ENCODE measurements around the gene SLC44A3. TPM values are rescaled to one million over a fixed set of nuclear protein-coding genes. Genes with fewer than 3 reads are reported as not detected.
A peak's percentile ranks its signal among the peaks of the same experiment; 100 is the strongest.
"Not testable (repeated sequence)": the region's sequence is repeated elsewhere in the genome, so short reads cannot be mapped to it uniquely, and the experiment has no call there.

Gene SLC44A3
- total RNA-seq, 1 donor: not detected

GRCh38 chr1:94832931-94833585 is 12.9 kb downstream of the SLC44A3 start:
- no peak for DNase-seq (ENCODE audit: low read depth in 2 of 3, low spot score in 2 of 3)

GRCh38 chr1:94836891-94837290 is 16.7 kb downstream of the SLC44A3 start:
- DNase-seq (ENCODE audit: low read depth in 2 of 3, low spot score in 2 of 3): no peak

GRCh38 chr1:94840381-94840780 is 20.2 kb downstream of the SLC44A3 start:
- DNase-seq (ENCODE audit: low read depth in 2 of 3, low spot score in 2 of 3): not testable (repeated sequence)

- no peak for DNase-seq (ENCODE audit: low read depth in 2 of 3, low spot score in 2 of 3)
Measured at GRCh38 chr1:94840808-94841207, 20.7 kb downstream of the SLC44A3 start.

- no peak for DNase-seq (ENCODE audit: low read depth in 2 of 3, low spot score in 2 of 3)
Measured at GRCh38 chr1:94843430-94843829, 23.3 kb downstream of the SLC44A3 start.

DNA sequence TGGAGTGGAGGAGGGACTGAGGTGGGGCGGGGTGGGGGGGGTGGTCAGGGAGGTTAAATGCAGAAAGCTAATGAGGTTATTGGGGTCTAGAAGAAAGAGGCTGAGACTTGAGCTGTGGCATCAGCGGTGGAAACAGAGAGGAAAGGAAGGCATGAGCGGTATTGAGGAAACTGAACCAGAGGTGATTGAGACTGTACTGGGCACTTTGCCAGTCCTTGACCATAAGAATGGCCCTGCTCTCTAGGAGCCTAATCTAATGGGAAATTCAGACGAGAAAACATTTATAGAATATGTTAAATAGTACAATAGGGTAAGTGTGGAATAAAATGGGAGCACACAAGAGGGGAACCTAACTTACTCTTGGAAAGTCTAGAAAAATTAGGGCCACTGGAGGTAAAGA is 23.7 kb downstream of the SLC44A3 start:
- DNase-seq (ENCODE audit: low read depth in 2 of 3, low spot score in 2 of 3): no peak

DNA sequence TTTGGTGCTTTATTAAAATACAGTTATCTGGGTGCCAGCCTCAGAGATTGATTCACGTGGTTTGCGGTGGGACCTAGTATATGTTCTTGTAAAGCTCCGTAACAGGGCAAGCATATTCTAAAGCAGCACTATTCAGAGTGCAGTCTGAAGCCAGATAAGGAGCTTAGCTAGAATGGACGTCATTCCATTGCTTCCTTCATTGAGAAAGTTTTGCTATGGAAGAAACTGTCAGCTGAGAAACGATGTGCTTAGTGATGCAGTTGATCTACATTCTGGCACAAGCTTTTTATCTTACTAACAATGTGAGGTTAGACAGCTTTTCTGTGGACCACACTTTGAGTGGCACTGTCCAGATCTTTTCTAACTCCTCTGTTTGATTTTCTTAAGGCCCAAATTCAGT is 26.2 kb downstream of the SLC44A3 start:
- no peak for DNase-seq (ENCODE audit: low read depth in 2 of 3, low spot score in 2 of 3)

DNA sequence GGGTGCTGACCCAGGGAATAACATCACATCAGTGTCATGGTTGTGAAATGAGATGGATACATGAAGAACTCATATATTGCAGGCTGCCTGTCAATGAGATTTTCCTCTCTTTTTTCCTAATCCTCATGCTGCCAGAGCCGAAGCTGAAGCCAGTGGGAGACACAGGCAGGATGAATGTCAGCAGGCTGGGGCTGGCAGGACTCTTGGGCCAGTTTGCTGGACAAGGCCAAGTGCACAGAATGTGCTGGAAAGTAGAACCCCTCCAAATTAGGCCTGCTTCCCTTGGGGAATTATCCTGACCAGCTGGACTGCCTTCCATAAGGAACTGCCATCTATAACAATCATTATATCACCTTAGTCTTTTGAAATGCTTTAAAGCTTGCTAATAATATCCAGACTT is 31.4 kb downstream of the SLC44A3 start:
- no peak for DNase-seq (ENCODE audit: low read depth in 2 of 3, low spot score in 2 of 3)

- no peak for DNase-seq (ENCODE audit: low read depth in 2 of 3, low spot score in 2 of 3)
Measured at GRCh38 chr1:94852788-94853187, 32.6 kb downstream of the SLC44A3 start.

GRCh38 chr1:94854458-94855306 is 34.5 kb downstream of the SLC44A3 start:
- peak; percentile 43 to 91 (median 87) for DNase-seq (ENCODE audit: low read depth in 2 of 3, low spot score in 2 of 3)

DNA sequence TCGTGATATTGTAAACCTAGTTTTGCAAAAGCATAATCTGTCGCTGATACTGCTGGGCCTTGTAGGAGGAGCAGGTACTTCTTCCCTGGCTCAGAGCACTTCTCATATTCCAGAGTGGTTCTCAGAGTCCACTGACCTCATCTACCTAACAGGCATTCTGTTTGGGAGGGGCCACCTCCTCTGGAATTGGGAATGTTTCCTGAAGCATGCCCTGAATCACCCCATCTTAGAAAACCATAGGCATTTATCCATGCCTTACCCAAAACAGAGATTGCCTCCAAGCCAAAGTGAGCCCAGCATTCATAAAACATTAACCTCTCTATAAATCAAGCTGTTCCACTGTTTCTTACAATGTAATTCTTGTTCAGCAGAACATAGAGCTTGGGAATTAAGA is 35.1 kb downstream of the SLC44A3 start:
- no peak for DNase-seq (ENCODE audit: low read depth in 2 of 3, low spot score in 2 of 3)

GRCh38 chr1:94856004-94856403 is 35.8 kb downstream of the SLC44A3 start:
- DNase-seq (ENCODE audit: low read depth in 2 of 3, low spot score in 2 of 3): no peak

GRCh38 chr1:94856868-94857267 is 36.7 kb downstream of the SLC44A3 start:
- DNase-seq (ENCODE audit: low read depth in 2 of 3, low spot score in 2 of 3): no peak

DNA sequence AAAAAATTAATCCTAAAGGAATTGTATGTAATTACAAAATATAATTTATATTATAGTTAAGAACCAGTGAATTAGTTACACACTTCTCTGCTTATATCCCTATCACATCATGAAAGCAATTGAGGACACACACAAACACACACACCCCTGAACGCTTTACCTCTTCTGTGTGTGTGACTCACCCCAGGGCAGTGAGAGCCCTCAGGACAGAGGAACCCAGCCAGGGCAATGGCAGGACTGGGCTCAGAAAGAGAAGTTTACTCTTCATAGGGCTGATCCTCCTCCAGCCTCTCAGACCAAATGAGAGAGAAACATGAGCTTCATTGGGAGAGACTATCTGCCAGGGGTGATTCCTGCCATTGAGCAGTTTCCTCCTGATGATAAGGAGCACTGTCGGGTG is 38.1 kb downstream of the SLC44A3 start:
- DNase-seq (ENCODE audit: low read depth in 2 of 3, low spot score in 2 of 3): no peak

GRCh38 chr1:94859174-94859573 is 39.0 kb downstream of the SLC44A3 start:
- DNase-seq (ENCODE audit: low read depth in 2 of 3, low spot score in 2 of 3): no peak

- DNase-seq (ENCODE audit: low read depth in 2 of 3, low spot score in 2 of 3): no peak
Measured at GRCh38 chr1:94862718-94863117, 42.6 kb downstream of the SLC44A3 start.

- no peak for DNase-seq (ENCODE audit: low read depth in 2 of 3, low spot score in 2 of 3)
Measured at GRCh38 chr1:94863297-94863911, 43.2 kb downstream of the SLC44A3 start.

DNA sequence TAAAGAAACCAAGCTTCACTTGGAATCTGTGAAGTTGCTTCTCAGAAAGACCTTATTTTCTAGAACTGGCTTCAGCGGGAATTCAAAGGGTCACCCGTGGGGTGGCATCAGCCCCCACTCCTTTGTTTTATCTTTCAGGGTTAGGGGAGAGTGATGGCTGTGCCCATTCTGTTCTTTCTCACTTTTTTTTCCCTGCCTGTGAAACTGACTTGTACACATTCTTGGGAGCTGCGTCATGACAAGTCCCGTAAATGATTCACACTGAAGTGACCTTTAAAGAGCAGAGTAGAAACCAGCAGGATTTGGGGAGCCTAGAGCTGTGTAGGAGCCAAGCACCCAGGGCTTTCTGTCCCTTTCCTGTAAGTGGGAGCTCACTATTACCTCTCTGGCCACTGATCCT is 43.8 kb downstream of the SLC44A3 start:
- no peak for DNase-seq (ENCODE audit: low read depth in 2 of 3, low spot score in 2 of 3)

DNA sequence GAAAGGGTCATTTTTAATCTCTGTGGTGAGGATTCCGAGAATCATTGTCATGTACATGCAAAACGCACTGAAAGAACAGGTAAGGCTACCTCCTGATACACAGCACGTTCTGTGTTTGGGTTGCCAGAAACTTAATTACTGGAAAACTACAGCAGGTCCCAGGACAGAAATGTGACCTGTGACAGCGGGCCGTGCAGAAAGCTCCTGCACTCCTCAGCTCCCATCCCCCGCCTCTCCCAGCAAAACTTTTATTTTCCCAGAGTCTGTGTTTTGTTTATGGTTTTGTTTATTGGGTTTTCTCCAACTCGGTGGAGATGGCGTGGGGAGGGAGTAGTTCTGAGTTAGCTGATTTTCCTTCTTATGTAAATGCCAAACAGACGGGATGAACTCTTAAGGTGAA is 44.7 kb downstream of the SLC44A3 start:
- no peak for DNase-seq (ENCODE audit: low read depth in 2 of 3, low spot score in 2 of 3)

GRCh38 chr1:94865360-94865759 is 45.2 kb downstream of the SLC44A3 start:
- no peak for DNase-seq (ENCODE audit: low read depth in 2 of 3, low spot score in 2 of 3)

DNA sequence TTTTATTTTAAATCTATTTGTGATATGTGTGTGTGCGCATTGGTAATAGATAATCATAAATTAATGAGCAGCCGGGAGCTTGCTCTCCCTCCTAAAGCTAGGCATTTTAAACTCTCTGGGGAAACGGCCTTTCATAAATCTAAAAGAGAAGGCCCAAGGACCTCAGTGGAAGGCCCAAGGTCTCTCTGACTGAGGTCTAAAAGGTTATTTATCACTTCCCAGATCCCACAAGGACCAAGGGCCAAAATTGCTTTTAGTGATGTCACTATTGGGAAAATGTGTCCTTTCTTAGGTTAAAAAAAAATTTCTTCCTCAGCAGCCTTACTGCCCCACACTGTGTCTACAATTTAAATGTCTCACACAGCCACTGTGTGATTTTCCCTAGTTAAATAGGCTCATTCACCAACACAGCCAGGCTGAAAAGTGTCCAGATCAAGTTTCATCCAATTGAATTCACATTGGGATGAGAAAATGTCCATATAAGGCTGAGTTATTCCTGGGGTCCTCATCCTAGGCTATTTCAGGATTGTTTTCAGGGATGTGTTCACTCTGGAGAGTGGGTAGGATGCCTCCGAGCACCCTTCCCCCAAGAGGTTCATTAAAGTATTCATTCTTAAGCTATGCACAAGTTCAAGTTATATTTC is 46.1 kb downstream of the SLC44A3 start:
- no peak for DNase-seq (ENCODE audit: low read depth in 2 of 3, low spot score in 2 of 3)

Measured in hematopoietic multipotent progenitor cell (in vitro differentiated cells).